BJ (cell line): ENCODE measurements around the gene SLX1A. TPM values are rescaled to one million over a fixed set of nuclear protein-coding genes. Genes with fewer than 3 reads are reported as not detected.
"Not testable (repeated sequence)": the region's sequence is repeated elsewhere in the genome, so short reads cannot be mapped to it uniquely, and the experiment has no call there.

Experiments used
- CTCF ChIA-PET: fragments of 350-600 bp; formaldehyde crosslinking; extraction: SDS; loops from one replicate; lab custom pipeline; 2021; ENCODE audit warnings: antibody characterized with exemption, inconsistent platforms; lab: Yijun Ruan, JAX
- POLR2A ChIA-PET: fragments of 300-600 bp; sonication (Branson Sonifier 250); formaldehyde crosslinking; extraction: SDS; loops from one replicate; lab custom pipeline; 2021; ENCODE audit warnings: antibody characterized with exemption; lab: Charles Lee
- DNase-seq: peaks from one replicate; pipeline ENCODE4 v3.0.0-alpha.2; 2011; ENCODE audit warnings: low read depth
- H3K27me3 ChIP-seq: 2 replicates; pipeline ENCODE4 v1.6.0; 2011; ENCODE audit warnings: low read length; ENCODE audit not compliant: control insufficient read depth, insufficient read depth
- H3K36me3 ChIP-seq: 2 replicates; pipeline ENCODE4 v1.5.1; 2011; ENCODE audit warnings: low read length; ENCODE audit not compliant: control insufficient read depth, insufficient read depth
- H3K4me3 ChIP-seq: 2 replicates; pipeline ENCODE4 v1.5.1; 2011; ENCODE audit warnings: low read depth, mild to moderate bottlenecking, control low read depth, low read length
- polyA plus RNA-seq: library from polyadenylated mRNA; depleted of rRNA; stranded (reverse); fragments of >200 nt; gene quantifications from 2 replicates; pipeline ENCODE4 v1.2.3, GENCODE V29; 2011
- TF ChIP-seq, protein P1 (sequence below): IDR thresholded peaks from 2 replicates; pipeline ENCODE4 v1.5.1; 2011; ENCODE audit warnings: low read depth, mild to moderate bottlenecking, control low read depth, inconsistent platforms, low read length, moderate library complexity; ENCODE audit not compliant: insufficient read depth

Gene SLX1A
- polyA plus RNA-seq, 1 experiment, result 19.8 TPM

DNA sequence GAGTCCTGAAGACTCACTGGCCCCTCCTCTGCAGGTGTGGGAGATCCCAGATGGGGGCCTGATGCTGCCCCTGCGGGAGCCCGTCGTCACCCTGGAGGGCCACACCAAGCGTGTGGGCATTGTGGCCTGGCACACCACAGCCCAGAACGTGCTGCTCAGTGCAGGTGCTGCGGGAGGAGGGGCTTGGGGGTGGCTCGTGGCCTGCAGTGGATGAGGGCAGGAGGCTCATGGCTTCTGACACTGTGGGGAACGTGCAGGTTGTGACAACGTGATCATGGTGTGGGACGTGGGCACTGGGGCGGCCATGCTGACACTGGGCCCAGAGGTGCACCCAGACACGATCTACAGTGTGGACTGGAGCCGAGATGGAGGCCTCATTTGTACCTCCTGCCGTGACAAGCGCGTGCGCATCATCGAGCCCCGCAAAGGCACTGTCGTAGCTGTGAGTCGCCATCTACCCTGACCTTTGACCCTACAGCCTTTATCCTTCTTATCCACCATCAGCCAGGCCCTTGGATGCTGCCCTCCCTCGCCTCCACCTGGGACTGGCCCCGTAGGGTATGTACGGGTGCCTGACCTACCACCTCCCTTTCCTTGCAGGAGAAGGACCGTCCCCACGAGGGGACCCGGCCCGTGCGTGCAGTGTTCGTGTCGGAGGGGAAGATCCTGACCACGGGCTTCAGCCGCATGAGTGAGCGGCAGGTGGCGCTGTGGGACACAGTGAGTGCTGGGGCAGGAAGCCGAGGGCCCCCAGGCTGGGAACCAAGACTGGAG lies 6.7 kb upstream of the SLX1A start:
- Histone ChIP-seq H3K4me3 (no peak overlapping the region), H3K27me3 (no peaks in the 10 kb centered on the region), H3K36me3 (peaks cover 2% of the 10 kb centered on the region; the same call in 1 of the 2 replicates)
- POLR2A ChIA-PET, result no interaction called here
- TF ChIP-seq, protein P1, sequence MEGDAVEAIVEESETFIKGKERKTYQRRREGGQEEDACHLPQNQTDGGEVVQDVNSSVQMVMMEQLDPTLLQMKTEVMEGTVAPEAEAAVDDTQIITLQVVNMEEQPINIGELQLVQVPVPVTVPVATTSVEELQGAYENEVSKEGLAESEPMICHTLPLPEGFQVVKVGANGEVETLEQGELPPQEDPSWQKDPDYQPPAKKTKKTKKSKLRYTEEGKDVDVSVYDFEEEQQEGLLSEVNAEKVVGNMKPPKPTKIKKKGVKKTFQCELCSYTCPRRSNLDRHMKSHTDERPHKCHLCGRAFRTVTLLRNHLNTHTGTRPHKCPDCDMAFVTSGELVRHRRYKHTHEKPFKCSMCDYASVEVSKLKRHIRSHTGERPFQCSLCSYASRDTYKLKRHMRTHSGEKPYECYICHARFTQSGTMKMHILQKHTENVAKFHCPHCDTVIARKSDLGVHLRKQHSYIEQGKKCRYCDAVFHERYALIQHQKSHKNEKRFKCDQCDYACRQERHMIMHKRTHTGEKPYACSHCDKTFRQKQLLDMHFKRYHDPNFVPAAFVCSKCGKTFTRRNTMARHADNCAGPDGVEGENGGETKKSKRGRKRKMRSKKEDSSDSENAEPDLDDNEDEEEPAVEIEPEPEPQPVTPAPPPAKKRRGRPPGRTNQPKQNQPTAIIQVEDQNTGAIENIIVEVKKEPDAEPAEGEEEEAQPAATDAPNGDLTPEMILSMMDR, result peak; percentile 71
- CTCF ChIA-PET, result no interaction called here
- DNase-seq, result no peak

DNA sequence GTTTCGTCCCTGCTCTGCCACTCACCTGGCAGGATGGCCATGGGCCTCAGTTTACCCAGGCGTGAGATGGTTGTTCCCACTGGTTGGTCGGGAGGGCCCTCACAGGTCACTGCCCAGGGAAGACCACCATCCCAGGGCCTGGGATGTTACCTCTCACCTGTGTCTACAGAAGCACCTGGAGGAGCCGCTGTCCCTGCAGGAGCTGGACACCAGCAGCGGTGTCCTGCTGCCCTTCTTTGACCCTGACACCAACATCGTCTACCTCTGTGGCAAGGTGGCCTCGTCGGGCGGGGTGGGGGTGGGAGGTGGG lies 6.2 kb upstream of the SLX1A start:
- POLR2A ChIA-PET, result no interaction called here
- H3K4me3 ChIP-seq, result no peak overlapping the region
- no peak for DNase-seq
- TF ChIP-seq, protein P1, result no peak
- H3K27me3 ChIP-seq, result no peaks in the 10 kb centered on the region
- H3K36me3 ChIP-seq, result peaks cover 2% of the 10 kb centered on the region; the same call in 1 of the 2 replicates
- CTCF ChIA-PET, result no interaction called here

DNA sequence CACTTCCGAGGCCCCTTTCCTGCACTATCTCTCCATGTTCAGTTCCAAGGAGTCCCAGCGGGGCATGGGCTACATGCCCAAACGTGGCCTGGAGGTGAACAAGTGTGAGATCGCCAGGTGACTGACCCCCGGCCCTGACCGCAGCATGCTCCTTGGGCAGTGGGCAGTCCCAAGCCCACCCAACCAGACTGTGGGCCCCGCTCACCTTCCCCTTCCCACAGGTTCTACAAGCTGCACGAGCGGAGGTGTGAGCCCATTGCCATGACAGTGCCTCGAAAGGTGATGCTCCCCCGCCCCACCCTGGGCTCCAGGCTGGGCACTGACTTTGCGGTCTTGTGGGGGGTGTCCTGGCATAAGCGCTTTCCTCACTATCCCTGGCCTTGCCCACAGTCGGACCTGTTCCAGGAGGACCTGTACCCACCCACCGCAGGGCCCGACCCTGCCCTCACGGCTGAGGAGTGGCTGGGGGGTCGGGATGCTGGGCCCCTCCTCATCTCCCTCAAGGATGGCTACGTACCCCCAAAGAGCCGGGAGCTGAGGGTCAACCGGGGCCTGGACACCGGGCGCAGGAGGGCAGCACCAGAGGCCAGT lies 5.6 kb upstream of the SLX1A start:
- CTCF ChIA-PET, result no interaction called here

DNA sequence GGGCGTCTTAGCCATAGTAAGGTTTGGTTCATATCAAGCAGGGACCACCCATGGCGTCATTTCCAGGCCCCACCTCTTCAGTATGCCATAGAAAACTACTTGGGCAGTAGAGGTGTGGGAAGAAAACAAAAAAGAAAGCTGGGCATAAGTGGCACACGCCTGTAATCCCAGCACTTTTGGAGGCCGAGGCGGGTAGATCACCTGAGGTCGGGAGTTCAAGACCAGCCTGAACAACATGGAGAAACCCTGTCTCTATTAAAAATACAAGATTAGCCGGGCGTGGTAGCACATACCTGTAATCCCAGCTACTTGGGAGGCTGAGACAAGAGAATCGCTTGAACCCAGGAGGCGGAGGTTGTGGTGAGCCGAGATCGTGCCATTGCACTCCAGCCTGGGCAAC lies 2.5 kb upstream of the SLX1A start:
- POLR2A ChIA-PET, CTCF ChIA-PET, H3K4me3 ChIP-seq: not testable (repeated sequence)

More for the DNA sequence above, 5.6 kb upstream of the SLX1A start:
- H3K27me3 ChIP-seq, result no peaks in the 10 kb centered on the region
- H3K4me3 ChIP-seq, result no peak overlapping the region
- peaks cover 2% of the 10 kb centered on the region; the same call in 1 of the 2 replicates for H3K36me3 ChIP-seq
- no peak for DNase-seq
- TF ChIP-seq, protein P1, result no peak
- POLR2A ChIA-PET, result no interaction called here

DNA sequence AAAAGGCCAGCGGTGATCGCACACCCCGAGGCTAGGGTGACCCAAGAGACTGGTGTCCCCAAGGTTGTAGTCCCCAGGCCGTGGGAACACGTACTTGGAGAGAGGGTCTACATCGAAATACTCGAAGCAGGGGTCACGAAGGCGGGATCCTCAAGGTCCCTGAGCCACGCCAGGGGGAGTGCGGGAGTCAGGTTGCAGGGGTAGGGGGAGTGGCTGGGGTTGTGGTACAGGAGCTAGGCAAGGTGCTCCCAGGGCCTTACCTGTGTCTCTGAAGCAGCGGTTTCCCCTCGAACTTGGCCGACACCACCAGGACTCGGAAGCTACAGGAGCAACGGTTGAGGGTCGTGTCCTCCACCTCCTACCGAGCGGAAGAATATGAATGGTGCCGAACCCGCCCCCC lies 577 bp upstream of the SLX1A start:
- POLR2A ChIA-PET, H3K36me3 ChIP-seq, H3K27me3 ChIP-seq, H3K4me3 ChIP-seq, DNase-seq, CTCF ChIA-PET: not testable (repeated sequence)

More for the DNA sequence above, 2.5 kb upstream of the SLX1A start:
- DNase-seq, H3K27me3 ChIP-seq, H3K36me3 ChIP-seq: not testable (repeated sequence)

DNA sequence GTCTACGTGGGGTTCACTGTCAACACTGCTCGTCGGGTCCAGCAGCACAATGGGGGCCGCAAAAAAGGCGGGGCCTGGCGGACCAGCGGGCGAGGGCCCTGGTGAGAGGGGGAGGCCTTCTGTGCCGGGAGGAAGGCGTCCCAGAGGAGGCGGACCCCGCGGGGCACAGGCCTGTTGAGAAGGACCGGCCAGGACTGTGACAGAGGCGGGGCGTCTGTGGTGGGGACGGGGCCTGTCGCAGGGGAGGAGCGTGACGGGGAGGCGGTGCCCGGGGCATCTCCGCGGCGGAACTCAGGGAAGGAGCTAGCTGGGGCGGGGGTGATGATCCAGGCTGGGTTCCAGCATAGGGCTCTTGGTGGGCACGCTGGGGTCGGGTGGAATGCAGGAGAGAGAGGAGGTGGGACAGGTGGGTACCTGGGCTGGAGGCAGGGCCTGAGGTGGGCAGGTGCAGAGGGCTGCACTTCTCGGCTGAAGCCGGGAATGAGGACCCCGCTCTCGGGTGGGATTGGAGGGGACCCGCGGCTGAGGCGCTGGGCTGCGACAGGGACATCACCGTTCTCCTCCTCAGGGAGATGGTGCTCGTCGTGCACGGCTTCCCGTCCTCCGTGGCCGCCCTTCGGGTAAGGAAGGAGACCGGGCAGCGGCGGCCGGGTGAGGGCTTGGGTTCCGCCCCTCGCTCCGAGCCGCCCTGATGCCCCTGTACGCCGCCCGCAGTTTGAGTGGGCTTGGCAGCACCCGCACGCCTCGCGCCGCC lies 674 bp downstream of the SLX1A start:
- POLR2A ChIA-PET, CTCF ChIA-PET, H3K36me3 ChIP-seq, H3K27me3 ChIP-seq, DNase-seq: not testable (repeated sequence)
- peak overlapping the region; percentile 49 for H3K4me3 ChIP-seq

DNA sequence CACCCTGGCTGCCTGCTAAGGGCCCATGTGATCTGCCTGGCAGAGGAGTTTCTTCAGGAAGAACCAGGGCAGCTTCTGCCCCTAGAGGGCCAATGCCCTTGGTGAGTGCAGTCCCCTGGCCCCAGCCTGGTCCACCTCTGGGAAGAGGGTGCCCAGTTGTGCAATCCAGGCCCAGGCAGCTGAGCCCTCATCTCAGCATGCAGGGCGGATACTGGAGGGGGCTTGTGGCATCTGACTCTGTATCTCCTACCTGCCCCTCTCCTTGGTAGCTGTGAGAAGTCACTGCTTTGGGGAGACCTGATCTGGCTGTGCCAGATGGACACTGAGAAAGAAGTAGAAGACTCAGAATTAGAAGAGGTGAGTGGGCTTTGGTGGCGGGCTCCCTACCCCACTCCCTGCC lies 3.3 kb downstream of the SLX1A start:
- CTCF ChIA-PET, H3K36me3 ChIP-seq, H3K4me3 ChIP-seq, POLR2A ChIA-PET, H3K27me3 ChIP-seq, DNase-seq: not testable (repeated sequence)

DNA sequence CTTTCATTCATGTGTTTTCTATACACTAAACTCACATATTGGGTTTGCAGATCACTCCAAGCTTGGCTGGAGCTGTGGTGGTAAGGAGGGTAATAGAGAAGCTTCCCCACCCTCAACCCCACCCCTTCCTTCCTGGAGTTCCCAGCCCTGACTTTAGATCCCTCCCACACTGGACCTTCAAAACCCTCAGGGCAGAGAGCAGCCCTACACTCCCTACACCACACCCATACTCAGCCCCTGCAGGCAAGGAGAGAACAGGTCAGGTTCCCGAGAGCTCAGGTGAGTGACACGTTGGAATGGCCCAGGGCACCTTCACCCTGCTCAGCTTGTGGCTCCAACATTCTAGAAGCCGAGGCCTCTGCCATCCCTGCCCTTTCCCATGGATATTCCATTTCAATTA lies 5.4 kb downstream of the SLX1A start, which contains the start of gene SULT1A3:
Gene SULT1A3 (plus strand): TSS at position 207 of the 400 bp plus-strand sequence. CDS start 1,474 bp downstream, outside the sequence.
- not testable (repeated sequence) for H3K27me3 ChIP-seq

DNA sequence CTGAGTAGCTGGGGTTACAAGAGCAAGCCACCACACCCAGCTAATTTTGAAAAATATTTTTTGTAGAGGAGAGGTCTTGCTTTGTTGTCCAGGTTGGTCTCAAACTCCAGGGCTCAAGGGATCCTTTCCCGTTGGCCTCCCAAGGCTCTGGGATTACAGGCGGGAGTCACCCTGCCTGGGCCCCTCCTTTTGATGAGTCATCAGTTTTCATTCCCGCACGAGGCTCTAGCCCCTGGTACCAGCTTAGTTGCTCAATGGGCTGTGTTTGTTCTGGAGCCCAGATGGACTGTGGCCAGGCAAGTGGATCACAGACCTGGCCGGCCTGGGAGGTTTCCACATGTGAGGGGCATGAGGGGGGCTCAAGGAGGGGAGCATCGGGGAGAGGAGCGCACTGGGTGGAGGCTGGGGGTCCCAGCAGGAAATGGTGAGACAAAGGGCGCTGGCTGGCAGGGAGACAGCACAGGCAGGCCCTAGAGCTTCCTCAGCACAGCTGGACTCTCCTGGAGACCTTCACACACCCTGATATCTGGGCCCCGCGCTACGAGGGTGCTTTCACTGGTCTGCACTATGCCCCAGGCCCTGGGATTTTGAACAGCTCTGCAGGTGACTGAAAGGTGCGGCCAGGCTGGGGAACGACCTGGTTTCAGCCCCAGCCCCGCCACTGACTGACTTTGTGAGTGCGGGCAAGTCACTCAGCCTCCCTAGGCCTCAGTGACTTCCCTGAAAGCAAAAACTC lies 6.1 kb downstream of the SLX1A start:
- H3K4me3 ChIP-seq, POLR2A ChIA-PET, DNase-seq, H3K36me3 ChIP-seq, CTCF ChIA-PET, H3K27me3 ChIP-seq: not testable (repeated sequence)

More for the DNA sequence above, 5.4 kb downstream of the SLX1A start, which contains the start of gene SULT1A3:
- H3K36me3 ChIP-seq, DNase-seq, POLR2A ChIA-PET, H3K4me3 ChIP-seq, CTCF ChIA-PET: not testable (repeated sequence)
